Measurements from ENCODE around the gene AGAP1.

AGAP1 gene

GRCh38 chr2:235641956-235642355, 148.1 kb downstream of the AGAP1 start:
- ATAC-seq, result no peak

GRCh38 chr2:235642446-235643098, 148.7 kb downstream of the AGAP1 start:
- no peak for ATAC-seq

GRCh38 chr2:235643680-235644511, 150.1 kb downstream of the AGAP1 start:
- no peak for ATAC-seq

- no peak for ATAC-seq
These were observed 153.4 kb downstream of the AGAP1 start for GRCh38 chr2:235647264-235647663.

- no peak for ATAC-seq
These were observed 154.0 kb downstream of the AGAP1 start for GRCh38 chr2:235647877-235648276.

GRCh38 chr2:235649418-235649817, 155.6 kb downstream of the AGAP1 start:
- ATAC-seq, result no peak

GRCh38 chr2:235651643-235652042, 157.8 kb downstream of the AGAP1 start:
- no peak for ATAC-seq

GRCh38 chr2:235654103-235654813, 160.4 kb downstream of the AGAP1 start:
- no peak for ATAC-seq

GRCh38 chr2:235658351-235659174, 164.7 kb downstream of the AGAP1 start:
- ATAC-seq, result no peak

- no peak for ATAC-seq
These were observed 166.0 kb downstream of the AGAP1 start for GRCh38 chr2:235659767-235660322.

- ATAC-seq, result no peak
These were observed 166.7 kb downstream of the AGAP1 start for GRCh38 chr2:235660484-235661082.

GRCh38 chr2:235661167-235661937, 167.5 kb downstream of the AGAP1 start:
- no peak for ATAC-seq

GRCh38 chr2:235661952-235662351, 168.1 kb downstream of the AGAP1 start:
- no peak for ATAC-seq

GRCh38 chr2:235663875-235664274, 170.0 kb downstream of the AGAP1 start:
- ATAC-seq, result no peak

GRCh38 chr2:235665661-235666212, 171.9 kb downstream of the AGAP1 start:
- no peak for ATAC-seq

GRCh38 chr2:235666213-235666781, 172.5 kb downstream of the AGAP1 start:
- ATAC-seq, result no peak

- ATAC-seq, result no peak
These were observed 174.9 kb downstream of the AGAP1 start for GRCh38 chr2:235668782-235669181.

- no peak for ATAC-seq
These were observed 175.5 kb downstream of the AGAP1 start for GRCh38 chr2:235669269-235669831.

GRCh38 chr2:235669983-235670962, 176.4 kb downstream of the AGAP1 start:
- ATAC-seq, result no peak

Measured in activated CD4-positive, CD25-positive, alpha-beta regulatory T cell treated with anti-CD3 and anti-CD28 coated beads, Interleukin-2, amount 50 U/mL, for 24 hours (primary cell).